GM12878 (cell line): ENCODE results near the gene MAST4. TPM values are rescaled to one million over a fixed set of nuclear protein-coding genes. Genes with fewer than 3 reads are reported as not detected.

Source experiments
- BCL3 ChIP-seq: IDR thresholded peaks from 2 replicates; pipeline ENCODE4 v1.6.1; 2011; ENCODE audit warnings: borderline replicate concordance, low read depth, mild to moderate bottlenecking, moderate library complexity, low read length; ENCODE audit not compliant: insufficient read depth, poor library complexity, severe bottlenecking
- BRCA1 ChIP-seq: IDR thresholded peaks from 2 replicates; pipeline ENCODE4 v1.6.1; 2011; ENCODE audit warnings: low read depth, low read length, improper control_type of control experiment
- CREB1 ChIP-seq: IDR thresholded peaks from 2 replicates; pipeline ENCODE4 v1.6.1; 2012; ENCODE audit warnings: low read depth, mild to moderate bottlenecking, inconsistent platforms
- GATAD2B ChIP-seq: fragments of 450-650 bp; conservative IDR thresholded peaks from 2 replicates; pipeline ENCODE4 v1.6.1; 2017; ENCODE audit warnings: low read depth, mild to moderate bottlenecking, moderate library complexity
- JUNB ChIP-seq: IDR thresholded peaks from 2 replicates; pipeline ENCODE4 v1.6.1; 2016; ENCODE audit warnings: antibody characterized with exemption, mild to moderate bottlenecking
- NFYB ChIP-seq: IDR thresholded peaks from 2 replicates; pipeline ENCODE4 v1.6.1; 2011; ENCODE audit warnings: low read depth, mild to moderate bottlenecking, low read length, improper control_type of control experiment, moderate library complexity; ENCODE audit not compliant: insufficient read depth
- NKRF ChIP-seq: fragments of 450-650 bp; conservative IDR thresholded peaks from 2 replicates; pipeline ENCODE4 v1.6.1; 2017; ENCODE audit warnings: mild to moderate bottlenecking, moderate library complexity
- POU2F2 ChIP-seq: IDR thresholded peaks from 3 replicates; pipeline ENCODE4 v1.6.1; 2011; ENCODE audit warnings: low read depth, mild to moderate bottlenecking, low read length, borderline replicate concordance
- RUNX3 ChIP-seq: IDR thresholded peaks from 2 replicates; pipeline ENCODE4 v1.6.1; 2012; ENCODE audit warnings: low read length, inconsistent platforms
- TCF3 ChIP-seq: IDR thresholded peaks from 2 replicates; pipeline ENCODE4 v1.6.1; 2012; ENCODE audit warnings: low read depth, mild to moderate bottlenecking, low read length, borderline replicate concordance; ENCODE audit not compliant: insufficient read depth
- YY1 ChIP-seq: IDR thresholded peaks from 2 replicates; pipeline ENCODE4 v1.6.1; 2011; ENCODE audit warnings: low read depth, mild to moderate bottlenecking, low read length
- ZBTB11 ChIP-seq: fragments of 450-650 bp; formaldehyde crosslinking; IDR thresholded peaks from 2 replicates; pipeline ENCODE4 v1.5.0; 2022; ENCODE audit warnings: mild to moderate bottlenecking, missing genetic modification characterization
- ZBTB4 ChIP-seq: fragments of 450-650 bp; formaldehyde crosslinking; IDR thresholded peaks from 2 replicates; pipeline ENCODE4 v1.4.0; 2022; ENCODE audit warnings: mild to moderate bottlenecking, moderate library complexity
- ZNF207 ChIP-seq: fragments of 450-650 bp; IDR thresholded peaks from 2 replicates; pipeline ENCODE4 v1.6.1; 2014; ENCODE audit warnings: antibody characterized with exemption, mild to moderate bottlenecking, borderline replicate concordance
- ZNF687 ChIP-seq: fragments of 450-650 bp; IDR thresholded peaks from 2 replicates; pipeline ENCODE4 v1.6.1; 2017; ENCODE audit warnings: mild to moderate bottlenecking, moderate library complexity
- polyA plus RNA-seq, 11 experiments: library from polyadenylated mRNA; depleted of rRNA in 4 of 11; unstranded in 6 of 11; stranded (reverse) in 5 of 11; fragments of >200 nt; fragmentation: Nextera tagmentation in 4 of 11; fragmentation: Illumina TruSeq in 1 of 11; extraction: Ambion mirVana in 4 of 11; extraction: Trizol in 1 of 11; gene quantifications; 1 replicate in 1 of 11; 2 replicates in 10 of 11; pipeline versions ENCODE4 v1.2.1 to v1.2.3, GENCODE V29; 2011 to 2016; ENCODE audit warnings: inconsistent platforms in 2 of 11, missing spikeins in 2 of 11, low read depth in 1 of 11
- total RNA-seq, 4 experiments: library from RNA; depleted of rRNA in 3 of 4; stranded (reverse); fragments of >200 nt in 3 of 4; fragmentation: Illumina TruSeq in 1 of 4; extraction: Trizol in 1 of 4; gene quantifications; 2 replicates each; pipeline versions ENCODE4 v1.2.1 to v1.2.3, GENCODE V29; 2013 to 2021

MAST4 gene
- total and polyA plus RNA-seq, 10 of the 15 experiments (the other 5 are each of a cell fraction or from before 2014, with no cell fraction given): 0.02 to 1.6 (median 0.29) TPM; not detected in 1

GRCh38 chr5:66840511-66841013, 244.4 kb downstream of the MAST4 start (continued):
- TF ChIP-seq TCF3 (peak; percentile 87), JUNB (peak; percentile 99), RUNX3 (peak; percentile 100), GATAD2B (peak; percentile 45; the same call in 1 of the 2 replicates), NFYB (peak; percentile 81), ZNF687 (no peak), ZNF207 (no peak), NKRF (no peak), YY1 (no peak), BRCA1 (no peak), ZBTB11 (CRISPR knock-in tag) (no peak), BCL3 (peak; percentile 71), CREB1 (peak; percentile 68; the same call in 1 of the 2 replicates), POU2F2 (peak; percentile 71; the same call in 1 of the 3 replicates), ZBTB4 (CRISPR knock-in tag) (no peak)
